OCI-LY3 (cell line): ENCODE measurements around the gene TCP11L1.
"Not testable (repeated sequence)": the region's sequence is repeated elsewhere in the genome, so short reads cannot be mapped to it uniquely, and the experiment has no call there.

Experiments
- H2AFZ ChIP-seq: fragments of 200-600, 300-600 bp; shearing (Covaris generic); 2 replicates; pipeline ENCODE4 v1.6.0; 2014; ENCODE audit warnings: antibody characterized with exemption, low read depth, low read length
- H3K27ac ChIP-seq: fragments of 200-600, 300-600 bp; sonication (generic); 2 replicates; pipeline ENCODE4 v1.5.1; 2014; ENCODE audit warnings: mild to moderate bottlenecking, low read length, moderate library complexity, mixed read lengths
- H3K27me3 ChIP-seq: fragments of 200-600, 300-600 bp; sonication (generic); 2 replicates; pipeline ENCODE4 v1.6.1; 2014; ENCODE audit warnings: low read depth, low read length, mixed read lengths
- H3K36me3 ChIP-seq: fragments of 200-600, 300-600 bp; sonication (generic); replicated peaks from 2 replicates; pipeline ENCODE3; 2014; ENCODE audit warnings: low read depth, low read length, mixed read lengths
- H3K4me1 ChIP-seq: fragments of 300-600, 200-600 bp; sonication (generic); 2 replicates; pipeline ENCODE4 v1.6.1; 2014; ENCODE audit warnings: low read length, mixed read lengths
- H3K4me2 ChIP-seq: fragments of 200-600, 300-600 bp; sonication (generic); 2 replicates; pipeline ENCODE4 v1.6.1; 2014; ENCODE audit warnings: low read length, mixed read lengths
- H3K4me3 ChIP-seq: fragments of 300-600, 200-600 bp; sonication (generic); 2 replicates; pipeline ENCODE4 v1.5.1; 2014; ENCODE audit warnings: antibody characterized with exemption, mild to moderate bottlenecking, low read length, moderate library complexity
- H3K79me2 ChIP-seq: fragments of 300-600, 200-600 bp; shearing (Covaris generic); 2 replicates; pipeline ENCODE4 v1.6.1; 2014; ENCODE audit warnings: mild to moderate bottlenecking, low read length, mixed read lengths
- H3K9ac ChIP-seq: fragments of 300-600, 200-600 bp; shearing (Covaris generic); 2 replicates; pipeline ENCODE4 v1.6.0; 2014; ENCODE audit warnings: mild to moderate bottlenecking, low read length, moderate library complexity
- H3K9me3 ChIP-seq: fragments of 200-600, 300-600 bp; shearing (Covaris generic); 2 replicates; pipeline ENCODE4 v1.6.1; 2014; ENCODE audit warnings: low read length, mixed read lengths; ENCODE audit not compliant: insufficient read depth
- H4K20me1 ChIP-seq: fragments of 200-600, 300-600 bp; sonication (generic); 2 replicates; pipeline ENCODE4 v1.6.1; 2016; ENCODE audit warnings: low read length, mixed read lengths; ENCODE audit not compliant: insufficient read depth
- EZH2phosphoT487 ChIP-seq: fragments of 200-600 bp; shearing (Covaris generic); IDR thresholded peaks from 2 replicates; pipeline ENCODE4 v1.6.1; 2018; ENCODE audit warnings: antibody characterized with exemption, mixed run types, low read depth
- TF ChIP-seq, protein P1 (sequence below): fragments of 200-600, 300-600 bp; sonication (generic); IDR thresholded peaks from 2 replicates; pipeline ENCODE4 v1.5.1; 2014; ENCODE audit warnings: antibody characterized with exemption, low read length, low read depth

The TCP11L1 gene

GRCh38 chr11:33109294-33109895 lies 70.0 kb downstream of the TCP11L1 start:
- no peak overlapping the region for H2AFZ ChIP-seq
- no peak overlapping the region for H3K9ac ChIP-seq
- H3K36me3 ChIP-seq: peaks cover 7% of the 10 kb centered on the region
- H3K27ac ChIP-seq: no peak overlapping the region
- no peaks in the 10 kb centered on the region for H3K9me3 ChIP-seq
- no peaks in the 10 kb centered on the region for H3K4me1 ChIP-seq
- no peaks in the 10 kb centered on the region for H3K79me2 ChIP-seq
- TF ChIP-seq, protein P1, sequence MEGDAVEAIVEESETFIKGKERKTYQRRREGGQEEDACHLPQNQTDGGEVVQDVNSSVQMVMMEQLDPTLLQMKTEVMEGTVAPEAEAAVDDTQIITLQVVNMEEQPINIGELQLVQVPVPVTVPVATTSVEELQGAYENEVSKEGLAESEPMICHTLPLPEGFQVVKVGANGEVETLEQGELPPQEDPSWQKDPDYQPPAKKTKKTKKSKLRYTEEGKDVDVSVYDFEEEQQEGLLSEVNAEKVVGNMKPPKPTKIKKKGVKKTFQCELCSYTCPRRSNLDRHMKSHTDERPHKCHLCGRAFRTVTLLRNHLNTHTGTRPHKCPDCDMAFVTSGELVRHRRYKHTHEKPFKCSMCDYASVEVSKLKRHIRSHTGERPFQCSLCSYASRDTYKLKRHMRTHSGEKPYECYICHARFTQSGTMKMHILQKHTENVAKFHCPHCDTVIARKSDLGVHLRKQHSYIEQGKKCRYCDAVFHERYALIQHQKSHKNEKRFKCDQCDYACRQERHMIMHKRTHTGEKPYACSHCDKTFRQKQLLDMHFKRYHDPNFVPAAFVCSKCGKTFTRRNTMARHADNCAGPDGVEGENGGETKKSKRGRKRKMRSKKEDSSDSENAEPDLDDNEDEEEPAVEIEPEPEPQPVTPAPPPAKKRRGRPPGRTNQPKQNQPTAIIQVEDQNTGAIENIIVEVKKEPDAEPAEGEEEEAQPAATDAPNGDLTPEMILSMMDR: no peak
- TF ChIP-seq EZH2phosphoT487: no peak
- H3K27me3 ChIP-seq: no peaks in the 10 kb centered on the region
- H3K4me3 ChIP-seq: no peak overlapping the region
- H3K4me2 ChIP-seq: no peak overlapping the region
- H4K20me1 ChIP-seq: no peaks in the 10 kb centered on the region

- Histone ChIP-seq H4K20me1 (no peaks in the 10 kb centered on the region), H3K27me3 (no peaks in the 10 kb centered on the region), H3K4me3 (no peak overlapping the region), H3K9me3 (no peaks in the 10 kb centered on the region), H3K4me2 (no peak overlapping the region), H3K4me1 (no peaks in the 10 kb centered on the region), H2AFZ (no peak overlapping the region), H3K9ac (no peak overlapping the region), H3K27ac (no peak overlapping the region), H3K79me2 (no peaks in the 10 kb centered on the region), H3K36me3 (peaks cover 3% of the 10 kb centered on the region)
- TF ChIP-seq EZH2phosphoT487: no peak
- TF ChIP-seq, protein P1: no peak
Measured at GRCh38 chr11:33110083-33110482, 70.7 kb downstream of the TCP11L1 start.

DNA sequence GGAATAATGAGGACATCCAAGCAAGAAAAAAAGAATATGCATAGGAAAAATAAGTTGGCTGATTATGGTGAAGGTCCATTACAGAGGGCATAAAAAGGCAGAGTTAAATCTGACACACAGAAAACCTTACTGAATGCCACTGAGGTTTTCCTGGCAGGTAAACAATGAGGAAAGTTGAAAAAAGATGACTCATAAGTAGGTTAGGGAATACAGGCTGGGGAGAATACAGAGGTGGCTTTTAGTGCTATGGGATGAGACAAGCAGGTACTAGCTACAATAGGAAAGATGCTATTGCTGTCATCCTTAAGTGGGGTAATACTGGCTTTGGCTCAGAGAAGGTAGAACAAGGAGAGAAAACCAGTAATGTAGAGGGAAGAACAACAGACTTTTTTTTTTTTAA lies 77.2 kb downstream of the TCP11L1 start:
- TF ChIP-seq EZH2phosphoT487: no peak
- TF ChIP-seq, protein P1: no peak
- Histone ChIP-seq H3K4me3 (no peak overlapping the region), H3K27me3 (no peaks in the 10 kb centered on the region), H3K4me1 (no peaks in the 10 kb centered on the region), H3K4me2 (no peak overlapping the region), H2AFZ (no peak overlapping the region), H3K27ac (no peak overlapping the region), H3K9me3 (no peaks in the 10 kb centered on the region), H3K9ac (no peak overlapping the region), H3K79me2 (no peaks in the 10 kb centered on the region), H3K36me3 (no peaks in the 10 kb centered on the region), H4K20me1 (no peaks in the 10 kb centered on the region)

DNA sequence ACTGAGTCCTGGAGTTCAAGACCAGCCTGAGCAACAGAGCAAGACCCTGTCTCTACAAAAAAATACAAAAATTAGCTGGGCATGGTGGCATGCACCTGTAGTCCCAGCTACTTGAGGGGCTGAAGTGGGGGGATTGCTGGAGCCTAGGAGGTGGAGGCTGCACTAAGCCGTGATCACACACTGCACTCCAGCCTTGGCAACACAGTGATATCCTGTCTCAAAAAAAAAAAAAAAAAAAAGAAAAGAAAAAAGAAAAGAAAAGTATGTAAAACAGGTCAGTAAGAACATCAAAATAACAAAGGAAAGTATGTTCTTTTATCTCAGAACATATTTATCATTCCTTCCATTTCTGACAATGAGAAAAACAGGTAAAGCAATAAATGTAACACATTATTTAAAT lies 83.3 kb downstream of the TCP11L1 start:
- H3K4me2 ChIP-seq, H3K27ac ChIP-seq, H3K4me1 ChIP-seq, H3K9ac ChIP-seq, H3K36me3 ChIP-seq, H3K9me3 ChIP-seq, H3K79me2 ChIP-seq, H2AFZ ChIP-seq, H3K27me3 ChIP-seq, H4K20me1 ChIP-seq, H3K4me3 ChIP-seq: not testable (repeated sequence)
